GM12878 (cell line): ENCODE results near the gene PRG3. TPM values are rescaled to one million over a fixed set of nuclear protein-coding genes. Genes with fewer than 3 reads are reported as not detected.
A peak's percentile ranks its signal among the peaks of the same experiment; 100 is the strongest.

ENCODE experiments used
- ATAC-seq: fragments of 200-7000 bp; cut with Tn5 transposase; 3 replicates; pipeline ENCODE4 v1.9.1; 2020; ENCODE audit warnings: mild to moderate bottlenecking, moderate library complexity
- BruUV-seq: library from RNA; stranded (reverse); fragments of 400-500 nt; replicated peaks from 2 replicates; lab custom pipeline; 2021; lab: Mats Ljungman, UMichigan
- CTCF ChIA-PET: fragments of 300-600 bp; sonication (Branson Sonifier 250); formaldehyde crosslinking; extraction: SDS; loops from one replicate; lab custom pipeline; 2021; ENCODE audit warnings: inconsistent platforms; lab: Yijun Ruan, JAX
- POLR2A ChIA-PET: fragments of 350-600 bp; formaldehyde crosslinking; extraction: SDS; loops from one replicate; lab custom pipeline; 2021; ENCODE audit warnings: inconsistent platforms; lab: Charles Lee
- RAD21 ChIA-PET: fragments of 300-600 bp; sonication (Branson Sonifier 250); formaldehyde crosslinking; loops from one replicate; lab custom pipeline; 2023; ENCODE audit warnings: antibody characterized with exemption; ENCODE audit not compliant: unreplicated experiment; lab: Charles Lee
- SMC1A ChIA-PET: fragments of 300-600 bp; sonication (Branson Sonifier 250); formaldehyde crosslinking; loops from one replicate; lab custom pipeline; 2023; ENCODE audit not compliant: unreplicated experiment, uncharacterized antibody; lab: Charles Lee
- DNase-seq: peaks from one replicate; pipeline ENCODE4 v3.0.0-alpha.2; 2011; ENCODE audit warnings: low read depth, low spot score
- FAIRE-seq: peaks from 3 replicates; lab custom pipeline; 2011; peaks lifted over from hg19 to GRCh38; lab: Jason Lieb, UNC
- H2AFZ ChIP-seq: 2 replicates; pipeline ENCODE4 v1.6.0; 2011; ENCODE audit warnings: low read depth, low read length, control low read depth; ENCODE audit not compliant: control insufficient read depth
- H3K27ac ChIP-seq: 2 replicates; pipeline ENCODE4 v1.5.1; 2011; ENCODE audit warnings: control low read depth; ENCODE audit not compliant: control insufficient read depth, insufficient read depth
- H3K27me3 ChIP-seq, 2 experiments: replicated peaks in 1 of 2; 2 replicates each; pipeline versions ENCODE4 v1.6.0 to v1.6.1; 2011; ENCODE audit warnings: low read length in 1 of 2; ENCODE audit not compliant: control insufficient read depth in 2 of 2, insufficient read depth in 2 of 2
- H3K36me3 ChIP-seq, 2 experiments: 2 replicates each; pipeline ENCODE4 v1.5.1; 2011; ENCODE audit warnings: low read length in 1 of 2; ENCODE audit not compliant: control insufficient read depth in 2 of 2, insufficient read depth in 2 of 2
- H3K4me1 ChIP-seq: 2 replicates; pipeline ENCODE4 v1.6.1; 2011; ENCODE audit warnings: mild to moderate bottlenecking, low read length, moderate library complexity, mixed read lengths; ENCODE audit not compliant: control insufficient read depth, insufficient read depth
- H3K4me2 ChIP-seq: 2 replicates; pipeline ENCODE4 v1.6.0; 2011; ENCODE audit warnings: control low read depth; ENCODE audit not compliant: control insufficient read depth, insufficient read depth
- H3K4me3 ChIP-seq: fragments of 200-600 bp; sonication (generic); 2 replicates; pipeline ENCODE4 v1.5.1; 2016
- H3K79me2 ChIP-seq: 2 replicates; pipeline ENCODE4 v1.6.0; 2011; ENCODE audit warnings: low read length; ENCODE audit not compliant: control insufficient read depth, insufficient read depth
- H3K9ac ChIP-seq: 2 replicates; pipeline ENCODE4 v1.8.0; 2011; ENCODE audit warnings: low read length, control low read depth, mixed read lengths; ENCODE audit not compliant: control insufficient read depth, insufficient read depth
- H3K9me3 ChIP-seq: replicated peaks from 3 replicates; pipeline ENCODE4 v1.5.1; 2011; ENCODE audit warnings: mild to moderate bottlenecking, low read length; ENCODE audit not compliant: control insufficient read depth, insufficient read depth
- H4K20me1 ChIP-seq: 2 replicates; pipeline ENCODE4 v1.6.0; 2011; ENCODE audit not compliant: control insufficient read depth, insufficient read depth
- BHLHE40 ChIP-seq, 2 experiments: fragments of 450-650 bp in 1 of 2; IDR thresholded peaks; 2 replicates each; pipeline ENCODE4 v1.6.1; 2011 to 2017; ENCODE audit warnings: low read depth in 2 of 2, borderline replicate concordance in 1 of 2, improper control_type of control experiment in 1 of 2, low read length in 1 of 2, mild to moderate bottlenecking in 1 of 2
- CREM ChIP-seq: IDR thresholded peaks from 2 replicates; pipeline ENCODE4 v1.6.1; 2014; ENCODE audit warnings: antibody characterized with exemption, low read depth
- CTCF ChIP-seq, 3 experiments: IDR thresholded peaks in 2 of 3; conservative IDR thresholded peaks in 1 of 3; 2 replicates each; pipeline ENCODE4 v1.5.1; 2011; ENCODE audit warnings: low read depth in 3 of 3, low read length in 3 of 3, mild to moderate bottlenecking in 3 of 3, control low read depth in 2 of 3, moderate library complexity in 2 of 3, inconsistent platforms in 1 of 3, mixed read lengths in 1 of 3; ENCODE audit not compliant: control insufficient read depth in 2 of 3, insufficient read depth in 1 of 3; ENCODE audit errors: extremely low read depth in 1 of 3
- GABPA ChIP-seq: IDR thresholded peaks from 2 replicates; pipeline ENCODE4 v1.6.1; 2014; ENCODE audit warnings: antibody characterized with exemption, low read depth, mild to moderate bottlenecking, inconsistent platforms
- IKZF1 ChIP-seq: fragments of 450-650 bp; conservative IDR thresholded peaks from 2 replicates; pipeline ENCODE4 v1.6.1; 2017; ENCODE audit warnings: antibody characterized with exemption, mild to moderate bottlenecking
- KAT2A ChIP-seq: conservative IDR thresholded peaks from 2 replicates; pipeline ENCODE4 v1.6.1; 2011; ENCODE audit warnings: low read depth, low read length; ENCODE audit not compliant: control insufficient read depth
- MYB ChIP-seq: fragments of 150-350 bp; IDR thresholded peaks from 2 replicates; pipeline ENCODE4 v1.6.1; 2014; ENCODE audit warnings: mild to moderate bottlenecking, low read depth, low read length, borderline replicate concordance
- POLR2AphosphoS2 ChIP-seq: IDR thresholded peaks from 2 replicates; pipeline ENCODE4 v1.6.1; 2011; ENCODE audit warnings: low read depth, mild to moderate bottlenecking, low read length, improper control_type of control experiment, moderate library complexity
- POLR2AphosphoS5 ChIP-seq: IDR thresholded peaks from 2 replicates; pipeline ENCODE4 v1.6.1; 2011; ENCODE audit warnings: mild to moderate bottlenecking, low read length, inconsistent platforms
- RELB ChIP-seq: fragments of 450-650 bp; IDR thresholded peaks from 2 replicates; pipeline ENCODE4 v1.6.1; 2017; ENCODE audit warnings: low read depth, mild to moderate bottlenecking, moderate library complexity
- SMAD5 ChIP-seq: IDR thresholded peaks from 2 replicates; pipeline ENCODE4 v1.6.1; 2016; ENCODE audit warnings: antibody characterized with exemption, low read depth
- SRF ChIP-seq, 2 experiments: IDR thresholded peaks; 2 replicates each; pipeline ENCODE4 v1.6.1; 2011; ENCODE audit warnings: low read depth in 2 of 2, low read length in 2 of 2, mild to moderate bottlenecking in 1 of 2, moderate library complexity in 1 of 2
- USF1 ChIP-seq: IDR thresholded peaks from 2 replicates; pipeline ENCODE4 v1.6.1; 2011; ENCODE audit warnings: borderline replicate concordance, low read depth, mild to moderate bottlenecking, moderate library complexity, mixed read lengths, low read length; ENCODE audit not compliant: insufficient read depth; ENCODE audit errors: extremely low read length
- WGBS: methylation state at CpG from one replicate; pipeline ENCODE4 v1.1.6; 2016; ENCODE audit warnings: low lambda C conversion rate; ENCODE audit not compliant: insufficient replicate concordance, insufficient coverage; ENCODE audit errors: missing lambda C conversion rate; 5-methylcytosine and 5-hydroxymethylcytosine counted together
- in situ Hi-C: fragments of 300-500 bp; cut with MboI; formaldehyde crosslinking; loops from 9 replicates; pipeline ENCODE4 v1.14.3; 2018; ENCODE audit warnings: mixed read lengths
- intact Hi-C: fragments of 100-400 bp; cut with micrococcal nuclease; formaldehyde crosslinking; loops from one replicate; pipeline ENCODE4 v1.14.2; 2022; ENCODE audit not compliant: unreplicated experiment
- polyA plus RNA-seq, 11 experiments: library from polyadenylated mRNA; depleted of rRNA in 4 of 11; unstranded in 6 of 11; stranded (reverse) in 5 of 11; fragments of >200 nt; fragmentation: Nextera tagmentation in 4 of 11; fragmentation: Illumina TruSeq in 1 of 11; extraction: Ambion mirVana in 4 of 11; extraction: Trizol in 1 of 11; gene quantifications; 1 replicate in 1 of 11; 2 replicates in 10 of 11; pipeline versions ENCODE4 v1.2.1 to v1.2.3, GENCODE V29; 2011 to 2016; ENCODE audit warnings: inconsistent platforms in 2 of 11, missing spikeins in 2 of 11, low read depth in 1 of 11
- total RNA-seq, 4 experiments: library from RNA; depleted of rRNA in 3 of 4; stranded (reverse); fragments of >200 nt in 3 of 4; fragmentation: Illumina TruSeq in 1 of 4; extraction: Trizol in 1 of 4; gene quantifications; 2 replicates each; pipeline versions ENCODE4 v1.2.1 to v1.2.3, GENCODE V29; 2013 to 2021
- TF ChIP-seq, protein P1 (sequence below): fragments of 450-650 bp; IDR thresholded peaks from 2 replicates; pipeline ENCODE4 v1.6.1; 2016; ENCODE audit warnings: mild to moderate bottlenecking

Gene PRG3
- total and polyA plus RNA-seq, 10 of the 15 experiments (the other 5 are each of a cell fraction or from before 2014, with no cell fraction given): not detected

DNA sequence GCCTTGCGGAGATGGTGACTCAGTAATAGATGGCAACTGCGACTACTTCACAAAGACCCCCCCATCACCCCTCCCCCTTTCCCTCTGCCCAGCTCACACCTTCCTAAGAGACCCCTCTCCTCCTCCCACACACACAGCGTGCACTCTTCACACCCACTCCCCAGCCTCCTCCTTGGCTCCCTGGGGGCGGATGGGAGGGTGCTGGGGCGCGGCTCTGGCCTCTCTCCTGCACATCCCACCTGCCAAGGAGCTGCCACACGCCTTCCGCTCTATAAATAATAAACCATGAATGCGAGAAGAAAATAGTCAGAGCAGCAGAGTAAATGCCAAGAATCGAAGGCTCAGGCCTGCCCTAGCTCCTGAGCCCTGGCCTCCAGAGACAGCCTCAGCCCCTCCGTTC, 38.2 kb downstream of the PRG3 start (continued):
- TF ChIP-seq USF1: no peak
- no peak for TF ChIP-seq KAT2A
- TF ChIP-seq POLR2AphosphoS2: no peak
- TF ChIP-seq, all 136 proteins: peak for 0

DNA sequence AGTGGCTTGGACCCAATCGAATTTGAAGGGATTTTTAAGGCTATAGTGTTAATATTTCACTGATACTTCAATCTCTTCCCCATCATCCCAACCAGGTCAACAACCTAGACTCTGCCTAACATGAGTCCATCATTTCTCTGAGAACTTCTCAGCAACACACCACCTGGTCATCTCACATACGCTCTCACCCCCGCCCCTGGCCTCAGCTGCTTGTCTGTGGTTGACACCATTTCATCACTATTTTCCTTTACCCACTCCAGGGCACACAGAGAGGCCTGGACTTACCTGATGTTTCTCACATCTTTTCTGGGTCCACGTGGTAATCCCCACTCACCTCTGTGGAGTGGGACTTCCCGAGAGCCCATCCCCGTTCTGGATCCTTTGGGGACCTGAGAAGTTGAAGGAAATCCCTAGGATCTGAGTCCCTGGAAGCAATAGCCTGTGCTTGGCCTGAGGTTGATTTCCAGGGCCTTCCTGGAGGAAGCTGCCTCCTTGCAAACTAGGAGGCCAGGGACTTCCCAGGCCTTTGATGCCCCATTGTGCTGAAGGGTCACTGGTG, 39.6 kb downstream of the PRG3 start:
- CTCF ChIA-PET: interaction anchor here (0.6 to 1.7 kb wide), 5 partner anchors 139 to 558 kb away, joined by 3 read pairs; no protein-coding TSS in a partner anchor
- Histone ChIP-seq H3K9me3 (no peaks in the 10 kb centered on the region), H3K4me2 (no peak overlapping the region), H3K4me3 (no peak overlapping the region), H4K20me1 (no peaks in the 10 kb centered on the region), H3K79me2 (no peaks in the 10 kb centered on the region; the same call in 1 of the 2 replicates), H3K4me1 (peaks cover 2% of the 10 kb centered on the region), H2AFZ (no peak overlapping the region), H3K27ac (no peak overlapping the region), H3K27me3 (no peaks in the 10 kb centered on the region; a peak in 1 of 4 replicates), H3K9ac (no peak overlapping the region), H3K36me3 (no peaks in the 10 kb centered on the region)
- 8% methylated on average over 6 of the region's 6 CpGs for WGBS
- BruUV-seq: no TSS peak
- RAD21 ChIA-PET: no interaction called here
- POLR2A ChIA-PET: interaction anchor here (0.5 kb wide), 1 partner anchor 19 kb away, joined by 3 read pairs; no protein-coding TSS in a partner anchor
- SMC1A ChIA-PET: no interaction called here
- in situ Hi-C loops (loop anchor here (25.0 kb wide), 2 partner anchors 1171 to 1246 kb away; partner anchors contain the start of genes LPXN, OR5B21 and ZFP91), intact Hi-C loops (loop anchor here (10.0 kb wide), 1 partner anchor 1163 kb away; the partner anchor contains the start of gene OR5B21)
- DNase-seq: no peak
- peak; percentile 25 for ATAC-seq
- FAIRE-seq: no peak
- no peak for TF ChIP-seq SMAD5
- TF ChIP-seq BHLHE40 (IDR thresholded peaks at IDR 0.05; ENCODE audit: borderline replicate concordance in 1 of 2, low read depth in 2 of 2, low read length in 1 of 2): no peak
- TF ChIP-seq GABPA: no peak
- peak; percentile 54 for TF ChIP-seq IKZF1
- peak; percentile 52; the same call in 1 of the 2 replicates for TF ChIP-seq RELB
- TF ChIP-seq MYB: no peak
- TF ChIP-seq POLR2AphosphoS5: no peak
- no peak for TF ChIP-seq CTCF (IDR thresholded peaks at IDR 0.05 in 2 of 3, conservative IDR thresholded peaks at IDR 0.05 in 1 of 3; ENCODE audit: control insufficient read depth in 2 of 3, extremely low read depth in 1 of 3, insufficient read depth in 1 of 3, low read depth in 3 of 3, low read length in 3 of 3)
- TF ChIP-seq CREM: no peak
- no peak for TF ChIP-seq SRF (IDR thresholded peaks at IDR 0.05; ENCODE audit: low read depth in 2 of 2, low read length in 2 of 2)
- TF ChIP-seq, protein P1, sequence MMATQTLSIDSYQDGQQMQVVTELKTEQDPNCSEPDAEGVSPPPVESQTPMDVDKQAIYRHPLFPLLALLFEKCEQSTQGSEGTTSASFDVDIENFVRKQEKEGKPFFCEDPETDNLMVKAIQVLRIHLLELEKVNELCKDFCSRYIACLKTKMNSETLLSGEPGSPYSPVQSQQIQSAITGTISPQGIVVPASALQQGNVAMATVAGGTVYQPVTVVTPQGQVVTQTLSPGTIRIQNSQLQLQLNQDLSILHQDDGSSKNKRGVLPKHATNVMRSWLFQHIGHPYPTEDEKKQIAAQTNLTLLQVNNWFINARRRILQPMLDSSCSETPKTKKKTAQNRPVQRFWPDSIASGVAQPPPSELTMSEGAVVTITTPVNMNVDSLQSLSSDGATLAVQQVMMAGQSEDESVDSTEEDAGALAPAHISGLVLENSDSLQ: no peak
